CD4-positive, alpha-beta memory T cell (primary cell): ENCODE measurements around the gene CIROP. TPM values are rescaled to one million over a fixed set of nuclear protein-coding genes. Genes with fewer than 3 reads are reported as not detected.

Experiments used
- CTCF ChIA-PET: fragments of 350-600 bp; sonication (Branson Sonifier 250); formaldehyde crosslinking; loops from one replicate; lab custom pipeline; 2021; ENCODE audit warnings: inconsistent platforms; ENCODE audit not compliant: partially characterized antibody; lab: Charles Lee
- POLR2A ChIA-PET: fragments of 350-600 bp; sonication (Branson Sonifier 250); formaldehyde crosslinking; loops from one replicate; lab custom pipeline; 2021; ENCODE audit not compliant: partially characterized antibody; lab: Charles Lee
- DNase-seq, 5 donors: peaks; one replicate each; pipeline versions ENCODE4 v3.0.0 to v3.0.0-alpha.2; 2020 to 2022; ENCODE audit warnings: mixed read lengths in 1 of 5
- H3K27ac ChIP-seq: one replicate; pipeline ENCODE4 v1.7.0; 2013; ENCODE audit warnings: low read depth, low read length
- H3K27me3 ChIP-seq: 2 replicates; pipeline ENCODE4 v1.7.0; 2013; ENCODE audit warnings: mild to moderate bottlenecking, low read length, moderate library complexity; ENCODE audit not compliant: insufficient read depth
- H3K36me3 ChIP-seq: 2 replicates; pipeline ENCODE4 v1.7.0; 2013; ENCODE audit warnings: mild to moderate bottlenecking, low read length, moderate library complexity; ENCODE audit not compliant: insufficient read depth
- H3K4me1 ChIP-seq: 2 replicates; pipeline ENCODE4 v1.7.0; 2013; ENCODE audit warnings: mild to moderate bottlenecking, low read length, moderate library complexity; ENCODE audit not compliant: insufficient read depth
- H3K4me3 ChIP-seq, 2 donors: one replicate each; pipeline ENCODE4 v1.7.0; 2013; ENCODE audit warnings: low read length in 2 of 2, mild to moderate bottlenecking in 1 of 2
- H3K9me3 ChIP-seq, 2 donors: one replicate each; pipeline ENCODE4 v1.7.0; 2013; ENCODE audit warnings: low read length in 2 of 2, control low read depth in 1 of 2; ENCODE audit not compliant: control insufficient read depth in 1 of 2
- H3K27ac Mint-ChIP-seq, 7 donors: one replicate each; pipeline ENCODE4 v1.8.0; 2020 to 2021; ENCODE audit warnings: mixed read lengths in 7 of 7, mild to moderate bottlenecking in 6 of 7, inconsistent platforms in 3 of 7, moderate library complexity in 3 of 7
- H3K27me3 Mint-ChIP-seq, 2 donors: one replicate each; pipeline ENCODE4 v1.8.0; 2020 to 2021; ENCODE audit warnings: mixed read lengths in 2 of 2
- H3K36me3 Mint-ChIP-seq, 2 donors: one replicate each; pipeline ENCODE4 v1.8.0; 2020 to 2021; ENCODE audit warnings: mixed read lengths in 2 of 2, inconsistent platforms in 1 of 2, mild to moderate bottlenecking in 1 of 2
- H3K4me1 Mint-ChIP-seq, 4 donors: one replicate each; pipeline ENCODE4 v1.8.0; 2020 to 2021; ENCODE audit warnings: mixed read lengths in 4 of 4, mild to moderate bottlenecking in 1 of 4
- H3K4me3 Mint-ChIP-seq, 8 donors: one replicate each; pipeline ENCODE4 v1.8.0; 2020 to 2021; ENCODE audit warnings: mixed read lengths in 8 of 8, mild to moderate bottlenecking in 7 of 8, moderate library complexity in 6 of 8, inconsistent platforms in 3 of 8
- H3K9me3 Mint-ChIP-seq, 8 donors: one replicate each; pipeline ENCODE4 v1.8.0; 2020 to 2021; ENCODE audit warnings: mixed read lengths in 8 of 8, mild to moderate bottlenecking in 5 of 8, inconsistent platforms in 3 of 8, moderate library complexity in 1 of 8
- intact Hi-C: fragments of 100-400 bp; cut with micrococcal nuclease; formaldehyde crosslinking; loops from one replicate; pipeline ENCODE4 v1.15.1; 2023
- polyA plus RNA-seq, 2 donors: library from polyadenylated mRNA; unstranded; fragments of 300-500 nt; fragmentation: Illumina TruSeq; gene quantifications; one replicate each; pipeline ENCODE4 v1.2.3, GENCODE V29; 2021
- total RNA-seq, 2 experiments: library from RNA; stranded (reverse); gene quantifications; one replicate each; pipeline ENCODE4 v1.2.3, GENCODE V29; 2021

CIROP gene
- total and polyA plus RNA-seq, 4 experiments from 2014 or later, result not detected

- Mint-ChIP-seq H3K27ac (no peak overlapping the region), H3K36me3 (no peaks in the 10 kb centered on the region), H3K4me3 (no peak overlapping the region), H3K4me1 (no peaks in the 10 kb centered on the region), H3K27me3 (no peaks in the 10 kb centered on the region), H3K9me3 (no peaks in the 10 kb centered on the region)
- intact Hi-C loops, result no loop called here
- Histone ChIP-seq H3K36me3 (no peaks in the 10 kb centered on the region), H3K27me3 (no peaks in the 10 kb centered on the region), H3K4me1 (no peaks in the 10 kb centered on the region), H3K9me3 (no peaks in the 10 kb centered on the region), H3K4me3 (no peak overlapping the region), H3K27ac (no peak overlapping the region)
- no peak for DNase-seq
- POLR2A ChIA-PET, result no interaction called here
- CTCF ChIA-PET, result no interaction called here
Measured at GRCh38 chr14:23106747-23107045, 1.9 kb upstream of the CIROP start.

GRCh38 chr14:23105348-23105824, 597 bp upstream of the CIROP start:
- no peaks in the 10 kb centered on the region for H3K9me3 Mint-ChIP-seq
- Histone ChIP-seq H3K9me3 (no peaks in the 10 kb centered on the region), H3K36me3 (no peaks in the 10 kb centered on the region), H3K27ac (no peak overlapping the region), H3K27me3 (no peaks in the 10 kb centered on the region), H3K4me1 (no peaks in the 10 kb centered on the region), H3K4me3 (no peak overlapping the region)
- peaks cover 0 to 3% of the 10 kb centered on the region in 2 donors for H3K36me3 Mint-ChIP-seq
- no peak overlapping the region for H3K4me3 Mint-ChIP-seq
- peak overlapping the region in 1 of 7 donors; percentile 4 for H3K27ac Mint-ChIP-seq
- POLR2A ChIA-PET, result no interaction called here
- H3K27me3 Mint-ChIP-seq, result no peaks in the 10 kb centered on the region
- no peak for DNase-seq
- intact Hi-C loops, result no loop called here
- peaks cover 0 to under 1% (median 0%) of the 10 kb centered on the region in 4 donors for H3K4me1 Mint-ChIP-seq
- CTCF ChIA-PET, result no interaction called here

- H3K4me3 Mint-ChIP-seq, result no peak overlapping the region
- Histone ChIP-seq H3K27ac (no peak overlapping the region), H3K4me1 (no peaks in the 10 kb centered on the region), H3K27me3 (no peaks in the 10 kb centered on the region), H3K9me3 (no peaks in the 10 kb centered on the region), H3K36me3 (no peaks in the 10 kb centered on the region), H3K4me3 (no peak overlapping the region)
- CTCF ChIA-PET, result interaction anchor here (1.0 kb wide), 1 partner anchor 17 kb away, joined by 3 read pairs; no protein-coding TSS in a partner anchor
- peaks cover 5 to 8% of the 10 kb centered on the region in 2 donors for H3K36me3 Mint-ChIP-seq
- no peaks in the 10 kb centered on the region for H3K9me3 Mint-ChIP-seq
- no peaks in the 10 kb centered on the region for H3K27me3 Mint-ChIP-seq
- no peak overlapping the region for H3K27ac Mint-ChIP-seq
- no peak for DNase-seq
- intact Hi-C loops, result no loop called here
- peaks cover 0 to 5% (median 2%) of the 10 kb centered on the region in 4 donors for H3K4me1 Mint-ChIP-seq
- POLR2A ChIA-PET, result no interaction called here
Measured at GRCh38 chr14:23104070-23104590, 659 bp downstream of the CIROP start.

GRCh38 chr14:23103581-23103980, 1.2 kb downstream of the CIROP start:
- H3K9me3 Mint-ChIP-seq, result no peaks in the 10 kb centered on the region
- H3K27me3 Mint-ChIP-seq, result no peaks in the 10 kb centered on the region
- H3K4me3 Mint-ChIP-seq, result no peak overlapping the region
- Histone ChIP-seq H3K36me3 (peaks cover 4% of the 10 kb centered on the region), H3K9me3 (no peaks in the 10 kb centered on the region), H3K4me3 (no peak overlapping the region), H3K27me3 (no peaks in the 10 kb centered on the region), H3K4me1 (no peaks in the 10 kb centered on the region), H3K27ac (no peak overlapping the region)
- ChIA-PET CTCF (interaction anchor here (1.0 kb wide), 1 partner anchor 17 kb away, joined by 3 read pairs; no protein-coding TSS in a partner anchor), POLR2A (no interaction called here)
- peaks cover 0 to 5% (median 2%) of the 10 kb centered on the region in 4 donors for H3K4me1 Mint-ChIP-seq
- H3K27ac Mint-ChIP-seq, result no peak overlapping the region
- peaks cover 7 to 10% of the 10 kb centered on the region in 2 donors for H3K36me3 Mint-ChIP-seq
- intact Hi-C loops, result no loop called here
- no peak for DNase-seq

GRCh38 chr14:23102801-23103200, 2.0 kb downstream of the CIROP start:
- Histone ChIP-seq H3K9me3 (no peaks in the 10 kb centered on the region), H3K27me3 (no peaks in the 10 kb centered on the region), H3K36me3 (peaks cover 12% of the 10 kb centered on the region), H3K4me1 (peaks cover 6% of the 10 kb centered on the region), H3K27ac (no peak overlapping the region), H3K4me3 (no peak overlapping the region)
- ChIA-PET CTCF (interaction anchor here (0.7 to 1.0 kb wide), 2 partner anchors 10 to 18 kb away, joined by 3 read pairs; no protein-coding TSS in a partner anchor), POLR2A (interaction anchor here (0.6 kb wide), 1 partner anchor 1169 kb away, joined by 3 read pairs; no protein-coding TSS in a partner anchor)
- Mint-ChIP-seq H3K27ac (no peak overlapping the region), H3K27me3 (no peaks in the 10 kb centered on the region), H3K36me3 (peaks cover 9 to 16% of the 10 kb centered on the region in 2 donors), H3K4me3 (no peak overlapping the region), H3K9me3 (no peaks in the 10 kb centered on the region), H3K4me1 (peaks cover 0 to 6% (median 5%) of the 10 kb centered on the region in 4 donors)
- intact Hi-C loops, result no loop called here
- DNase-seq, result no peak

GRCh38 chr14:23101986-23102625, 2.7 kb downstream of the CIROP start:
- no peaks in the 10 kb centered on the region for H3K9me3 Mint-ChIP-seq
- H3K27me3 Mint-ChIP-seq, result no peaks in the 10 kb centered on the region
- H3K27ac ChIP-seq, result no peak overlapping the region
- H3K4me3 Mint-ChIP-seq, result no peak overlapping the region
- intact Hi-C loops, result no loop called here
- POLR2A ChIA-PET, result no interaction called here
- H3K9me3 ChIP-seq, result no peaks in the 10 kb centered on the region
- H3K36me3 ChIP-seq, result peaks cover 16% of the 10 kb centered on the region
- H3K4me3 ChIP-seq, result no peak overlapping the region
- H3K36me3 Mint-ChIP-seq, result peaks cover 16 to 23% of the 10 kb centered on the region in 2 donors
- peaks cover 0 to 13% (median 8%) of the 10 kb centered on the region in 4 donors for H3K4me1 Mint-ChIP-seq
- no peaks in the 10 kb centered on the region for H3K27me3 ChIP-seq
- H3K4me1 ChIP-seq, result peaks cover 13% of the 10 kb centered on the region
- peak overlapping the region in 1 of 7 donors; percentile 1 for H3K27ac Mint-ChIP-seq
- CTCF ChIA-PET, result interaction anchor here (0.7 to 1.0 kb wide), 3 partner anchors 11 to 24 kb away, joined by 3 read pairs; no protein-coding TSS in a partner anchor
- DNase-seq, result no peak

GRCh38 chr14:23101213-23101970, 3.4 kb downstream of the CIROP start:
- H3K9me3 Mint-ChIP-seq, result no peaks in the 10 kb centered on the region
- H3K27ac Mint-ChIP-seq, result peak overlapping the region in 1 of 7 donors; percentile 1
- H3K4me1 Mint-ChIP-seq, result peaks cover 0 to 18% (median 11%) of the 10 kb centered on the region in 4 donors
- POLR2A ChIA-PET, result no interaction called here
- Histone ChIP-seq H3K36me3 (peaks cover 16% of the 10 kb centered on the region), H3K4me3 (no peak overlapping the region), H3K9me3 (no peaks in the 10 kb centered on the region), H3K27ac (no peak overlapping the region), H3K4me1 (peaks cover 20% of the 10 kb centered on the region), H3K27me3 (no peaks in the 10 kb centered on the region)
- H3K36me3 Mint-ChIP-seq, result peaks cover 17 to 28% of the 10 kb centered on the region in 2 donors
- CTCF ChIA-PET, result interaction anchor here (1.0 to 1.1 kb wide), 2 partner anchors 19 to 23 kb away, joined by 3 read pairs; no protein-coding TSS in a partner anchor
- no peak for DNase-seq
- intact Hi-C loops, result no loop called here
- no peak overlapping the region for H3K4me3 Mint-ChIP-seq
- H3K27me3 Mint-ChIP-seq, result no peaks in the 10 kb centered on the region
